K562 (cell line): ENCODE measurements around the gene CFAP221. TPM values are rescaled to one million over a fixed set of nuclear protein-coding genes. Genes with fewer than 3 reads are reported as not detected.

Experiments used
- ATAC-seq: fragments of 200-7000 bp; cut with Tn5 transposase; 3 replicates; pipeline ENCODE4 v1.9.1; 2020; ENCODE audit warnings: moderate library complexity
- BruUV-seq: library from RNA; stranded (reverse); fragments of 400-500 nt; replicated peaks from 2 replicates; lab custom pipeline; 2021; lab: Mats Ljungman, UMichigan
- CTCF ChIA-PET: fragments of 300-600 bp; formaldehyde crosslinking; extraction: SDS; loops from one replicate; lab custom pipeline; 2021; ENCODE audit warnings: low intra/inter-chr PET ratio; lab: Yijun Ruan, JAX
- POLR2A ChIA-PET: fragments of 300-600, 350-650 bp; sonication (Branson Sonifier 250); formaldehyde crosslinking; extraction: SDS; loops from one replicate; lab custom pipeline; 2021; ENCODE audit warnings: antibody characterized with exemption, inconsistent platforms; lab: Yijun Ruan, JAX
- DNase-seq, 4 experiments: peaks; one replicate each; pipeline versions ENCODE4 v3.0.0 to v3.0.0-alpha.2; 2011 to 2018; ENCODE audit warnings: low spot score in 3 of 4, mixed read lengths in 3 of 4; ENCODE audit errors: extremely low read depth in 1 of 4
- FAIRE-seq: peaks from 2 replicates; lab custom pipeline; 2011; peaks lifted over from hg19 to GRCh38; lab: Jason Lieb, UNC
- H2AFZ ChIP-seq: 2 replicates; pipeline ENCODE4 v1.6.0; 2011; ENCODE audit warnings: low read depth, low read length, control low read depth, inconsistent platforms
- H3K27ac ChIP-seq: fragments of 200-600 bp; 3 replicates; pipeline ENCODE4 v1.8.0; 2011; ENCODE audit warnings: low read depth, mild to moderate bottlenecking, control low read depth, inconsistent platforms, low read length, moderate library complexity, mixed read lengths; ENCODE audit errors: extremely low read depth
- H3K27me3 ChIP-seq, 2 experiments: fragments of 300-600 bp in 1 of 2; 2 replicates in 1 of 2; 3 replicates in 1 of 2; pipeline versions ENCODE4 v1.6.0 to v1.8.0; 2011; ENCODE audit warnings: inconsistent platforms in 2 of 2, low read length in 2 of 2, mild to moderate bottlenecking in 1 of 2, mixed read lengths in 1 of 2, moderate library complexity in 1 of 2; ENCODE audit not compliant: control insufficient read depth in 2 of 2, insufficient read depth in 2 of 2
- H3K36me3 ChIP-seq: fragments of 300-600 bp; 3 replicates; pipeline ENCODE4 v1.8.0; 2011; ENCODE audit warnings: mild to moderate bottlenecking, low read length, inconsistent platforms; ENCODE audit not compliant: control insufficient read depth, insufficient read depth
- H3K4me1 ChIP-seq, 2 experiments: fragments of 200-600 bp in 1 of 2; replicated peaks in 1 of 2; 2 replicates in 1 of 2; 3 replicates in 1 of 2; pipeline versions ENCODE4 v1.5.1 to v1.8.0; 2011; ENCODE audit warnings: inconsistent platforms in 2 of 2, low read length in 2 of 2, mild to moderate bottlenecking in 1 of 2, mixed read lengths in 1 of 2, moderate library complexity in 1 of 2; ENCODE audit not compliant: control insufficient read depth in 2 of 2, insufficient read depth in 2 of 2
- H3K4me2 ChIP-seq: 2 replicates; pipeline ENCODE4 v1.6.1; 2011; ENCODE audit warnings: low read length, control low read depth, inconsistent platforms, mixed read lengths; ENCODE audit not compliant: insufficient read depth
- H3K4me3 ChIP-seq: fragments of 200-600 bp; sonication (generic), shearing (Covaris generic); 2 replicates; pipeline ENCODE4 v1.5.1; 2016; ENCODE audit warnings: control low read depth, inconsistent platforms
- H3K79me2 ChIP-seq: fragments of 200-600 bp; 3 replicates; pipeline ENCODE4 v1.8.0; 2011; ENCODE audit warnings: low read length, inconsistent platforms; ENCODE audit not compliant: control insufficient read depth, insufficient read depth
- H3K9ac ChIP-seq, 2 experiments: 2 replicates each; pipeline versions ENCODE4 v1.6.0 to v1.6.1; 2011; ENCODE audit warnings: low read depth in 2 of 2, low read length in 2 of 2, control low read depth in 1 of 2, inconsistent platforms in 1 of 2, mild to moderate bottlenecking in 1 of 2, mixed read lengths in 1 of 2; ENCODE audit not compliant: insufficient read depth in 1 of 2
- H3K9me1 ChIP-seq: one replicate; pipeline ENCODE4 v1.6.0; 2011; ENCODE audit warnings: inconsistent platforms, mild to moderate bottlenecking, low read length, moderate library complexity; ENCODE audit not compliant: control insufficient read depth, insufficient read depth
- H3K9me3 ChIP-seq: replicated peaks from 2 replicates; pipeline ENCODE4 v1.5.1; 2011; ENCODE audit warnings: low read depth, low read length, inconsistent platforms; ENCODE audit not compliant: control insufficient read depth, insufficient read depth
- H4K20me1 ChIP-seq: replicated peaks from 2 replicates; pipeline ENCODE4 v1.6.1; 2011; ENCODE audit warnings: low read length, inconsistent platforms, mixed read lengths; ENCODE audit not compliant: control insufficient read depth, insufficient read depth
- ARID3A ChIP-seq: IDR thresholded peaks from 2 replicates; pipeline ENCODE4 v1.6.1; 2012; ENCODE audit warnings: low read depth, low read length, improper control_type of control experiment, borderline replicate concordance
- ATF7 ChIP-seq: fragments of 450-650 bp; IDR thresholded peaks from 2 replicates; pipeline ENCODE4 v1.7.1; 2014; ENCODE audit warnings: mild to moderate bottlenecking, moderate library complexity
- CBFA2T2 ChIP-seq: fragments of 450-650 bp; conservative IDR thresholded peaks from 2 replicates; pipeline ENCODE4 v1.6.1; 2017; ENCODE audit warnings: mild to moderate bottlenecking
- CEBPB ChIP-seq: fragments of 450-650 bp; IDR thresholded peaks from 2 replicates; pipeline ENCODE4 v1.6.1; 2016; ENCODE audit warnings: missing genetic modification characterization, missing compliant biosample characterization
- DNMT1 ChIP-seq: fragments of 450-650 bp; IDR thresholded peaks from 2 replicates; pipeline ENCODE4 v1.6.1; 2016; ENCODE audit warnings: antibody characterized with exemption, mild to moderate bottlenecking
- E2F4 ChIP-seq: sonication (generic); formaldehyde crosslinking; IDR thresholded peaks from 2 replicates; pipeline ENCODE4 v1.8.0; 2022; ENCODE audit warnings: mild to moderate bottlenecking, low read depth, missing genetic modification reagents
- HMG20B ChIP-seq: fragments of 250-450 bp; sonication (Bioruptor Pico); IDR thresholded peaks from 2 replicates; pipeline ENCODE4 v1.5.0; 2021; ENCODE audit warnings: mild to moderate bottlenecking
- HNRNPL ChIP-seq: fragments of 200-400 bp; formaldehyde crosslinking; IDR thresholded peaks from 2 replicates; pipeline ENCODE4 v1.6.1; 2017; ENCODE audit warnings: low read depth, mild to moderate bottlenecking, low read length
- KAT8 ChIP-seq: fragments of 450-650 bp; IDR thresholded peaks from 2 replicates; pipeline ENCODE4 v1.6.1; 2016; ENCODE audit warnings: low read depth, mild to moderate bottlenecking
- KLF13 ChIP-seq: fragments of 450-650 bp; IDR thresholded peaks from 2 replicates; pipeline ENCODE4 v1.6.1; 2016; ENCODE audit warnings: missing genetic modification characterization, low read depth, mild to moderate bottlenecking, missing compliant biosample characterization, moderate library complexity, borderline replicate concordance
- MED1 ChIP-seq: sonication (generic); formaldehyde crosslinking; IDR thresholded peaks from 2 replicates; pipeline ENCODE4 v1.8.1; 2023; ENCODE audit warnings: missing genetic modification reagents, borderline replicate concordance
- NFRKB ChIP-seq: fragments of 450-650 bp; IDR thresholded peaks from 2 replicates; pipeline ENCODE4 v1.6.1; 2016; ENCODE audit warnings: low read depth
- RAD21 ChIP-seq, 2 experiments: fragments of 250-450 bp in 1 of 2; fragments of 450-650 bp in 1 of 2; sonication (Bioruptor Pico) in 1 of 2; formaldehyde crosslinking in 1 of 2; IDR thresholded peaks in 1 of 2; conservative IDR thresholded peaks in 1 of 2; 2 replicates each; pipeline versions ENCODE4 v1.4.0 to v1.8.0; 2020 to 2022; ENCODE audit warnings: mild to moderate bottlenecking in 2 of 2, moderate library complexity in 1 of 2
- TEAD1 ChIP-seq, 2 experiments: fragments of 450-650 bp in 1 of 2; sonication (generic) in 1 of 2; formaldehyde crosslinking; IDR thresholded peaks; 2 replicates each; pipeline versions ENCODE4 v1.4.0 to v1.8.0; 2020 to 2022; ENCODE audit warnings: mild to moderate bottlenecking in 2 of 2, missing genetic modification reagents in 1 of 2
- ZBTB8A ChIP-seq: fragments of 450-650 bp; IDR thresholded peaks from 2 replicates; pipeline ENCODE4 v1.6.1; 2018; ENCODE audit warnings: mild to moderate bottlenecking, moderate library complexity; ENCODE audit not compliant: partially characterized antibody
- ZNF277 ChIP-seq: fragments of 250-450 bp; sonication (Bioruptor Pico); IDR thresholded peaks from 2 replicates; pipeline ENCODE4 v1.8.0; 2022; ENCODE audit warnings: inconsistent platforms, mild to moderate bottlenecking, moderate library complexity, borderline replicate concordance
- ZNF75A ChIP-seq: fragments of 450-650 bp; formaldehyde crosslinking; IDR thresholded peaks from 2 replicates; pipeline ENCODE4 v1.4.0; 2020; ENCODE audit warnings: mild to moderate bottlenecking
- WGBS: fragments of 100-300 bp; shearing (Covaris generic); methylation state at CpG from one replicate; pipeline ENCODE4 v1.1.6; 2016; ENCODE audit warnings: low coverage, mixed read lengths; ENCODE audit not compliant: insufficient coverage; ENCODE audit errors: missing lambda C conversion rate; 5-methylcytosine and 5-hydroxymethylcytosine counted together
- in situ Hi-C: fragments of 300-500 bp; cut with MboI; formaldehyde crosslinking; loops from 4 replicates; pipeline ENCODE4 v1.15.0; 2018; ENCODE audit warnings: inconsistent platforms, mixed read lengths
- intact Hi-C: fragments of 100-400 bp; cut with micrococcal nuclease; formaldehyde crosslinking; loops from 2 replicates; pipeline ENCODE4 v1.14.2; 2022
- polyA plus RNA-seq, 8 experiments: library from polyadenylated mRNA; depleted of rRNA in 4 of 8; stranded (reverse) in 5 of 8; unstranded in 3 of 8; fragments of >200 nt; fragmentation: Nextera tagmentation in 2 of 8; fragmentation: Illumina TruSeq in 1 of 8; extraction: Ambion mirVana in 2 of 8; extraction: Trizol in 1 of 8; gene quantifications; 2 replicates each; pipeline versions ENCODE4 v1.2.1 to v1.2.3, GENCODE V29; 2011 to 2014; ENCODE audit warnings: inconsistent platforms in 1 of 8, missing spikeins in 1 of 8
- total RNA-seq, 7 experiments: library from RNA; depleted of rRNA in 6 of 7; stranded (reverse); fragments of >200 nt in 6 of 7; fragmentation: Illumina TruSeq in 2 of 7; extraction: Trizol in 2 of 7; gene quantifications; 2 replicates each; pipeline versions ENCODE4 v1.2.1 to v1.2.3, GENCODE V29; 2011 to 2021; ENCODE audit warnings: low replicate concordance in 1 of 7

CFAP221 gene
- total and polyA plus RNA-seq, 9 of the 15 experiments (the other 6 are each of a cell fraction or from before 2014, with no cell fraction given) = 0.09 to 1.4 (median 0.65) TPM

DNA sequence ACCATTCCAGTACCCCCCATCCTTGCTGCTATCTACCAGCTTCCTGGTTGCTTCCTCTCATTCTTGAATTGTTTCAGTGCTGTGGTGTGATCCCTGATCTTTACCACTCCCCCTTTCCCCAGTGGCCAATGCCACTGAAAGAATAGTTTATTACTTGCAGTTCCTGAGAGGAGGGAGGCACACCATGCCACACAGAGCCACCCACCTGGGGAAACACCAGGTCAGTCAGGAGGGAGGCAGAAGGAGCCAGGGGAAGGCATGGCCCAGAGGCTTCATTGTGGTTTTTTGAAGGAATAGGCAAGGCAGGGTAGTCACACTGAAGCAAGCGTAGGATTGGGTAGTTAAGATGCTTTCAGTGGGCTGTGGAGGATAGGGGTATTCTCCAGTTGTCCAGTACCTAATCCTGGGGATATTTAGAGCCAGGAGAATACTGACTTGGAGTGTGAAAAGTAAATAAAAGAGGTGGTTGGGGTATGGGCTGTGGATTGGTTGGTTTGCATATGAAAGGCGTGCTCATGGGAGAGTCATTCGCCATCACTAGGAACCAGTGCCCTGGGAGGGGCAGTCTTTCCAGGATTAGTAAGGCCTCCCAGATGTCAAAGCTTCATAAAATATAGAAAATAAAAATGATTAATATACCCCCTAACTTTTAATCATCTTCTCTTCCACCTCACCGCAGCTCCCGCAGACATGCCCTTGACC, 128.1 kb downstream of the CFAP221 start:
- no peak for FAIRE-seq

More for the DNA sequence above, 128.1 kb downstream of the CFAP221 start:
- Histone ChIP-seq H3K4me3 (no peak overlapping the region), H4K20me1 (no peaks in the 10 kb centered on the region), H3K9me1 (no peaks in the 10 kb centered on the region), H3K27me3 (peaks cover 18 to 24% of the 10 kb centered on the region in 2 experiments; a peak in 4 of 5 replicates), H3K4me2 (no peak overlapping the region), H3K9ac (no peak overlapping the region), H2AFZ (no peak overlapping the region), H3K79me2 (no peaks in the 10 kb centered on the region), H3K4me1 (no peaks in the 10 kb centered on the region)
- CTCF ChIA-PET = no interaction called here
- intact Hi-C loops = no loop called here
- WGBS = 0% methylated on average over 5 of the region's 5 CpGs
- ATAC-seq = no peak
- TF ChIP-seq TEAD1 (CRISPR knock-in tag; IDR thresholded peaks at IDR 0.05) (no peak), ZBTB8A (no peak), MED1 (no peak), HNRNPL (no peak), RAD21 (CRISPR knock-in tag; conservative IDR thresholded peaks at IDR 0.05 in 1 of 2, IDR thresholded peaks at IDR 0.05 in 1 of 2) (no peak), HMG20B (CRISPR knock-in tag) (no peak), ARID3A (no peak), KLF13 (tag) (no peak), ZNF75A (no peak), ZNF277 (CRISPR knock-in tag) (no peak), E2F4 (no peak), CBFA2T2 (no peak), KAT8 (no peak), DNMT1 (no peak), CEBPB (tag) (no peak), NFRKB (no peak), ATF7 (no peak)
- TF ChIP-seq, all 486 proteins: peak for 0
- Histone ChIP-seq H3K27ac (no peak overlapping the region), H3K9me3 (no peaks in the 10 kb centered on the region), H3K36me3 (no peaks in the 10 kb centered on the region)
- POLR2A ChIA-PET = interaction anchor here (1.0 kb wide), 1 partner anchor 12 kb away, joined by 4 read pairs; no protein-coding TSS in a partner anchor
- DNase-seq = no peak
- no TSS peak for BruUV-seq
- in situ Hi-C loops = no loop called here
